ENCODE results near the gene PROC.

- TF ChIP-seq CTCF (IDR thresholded peaks at IDR 0.05) (no peak), POLR2A (IDR thresholded peaks at IDR 0.05) (no peak), EP300 (IDR thresholded peaks at IDR 0.05) (no peak), POLR2AphosphoS5 (IDR thresholded peaks at IDR 0.05) (no peak)
Measured at GRCh38 chr2:127463155-127463991, 45.1 kb downstream of the PROC start.
